Astrocyte (in vitro differentiated cells and primary cell): ENCODE measurements around the gene ZFR.

Experiments
- EZH2 ChIP-seq: IDR thresholded peaks from 2 replicates; pipeline ENCODE4 v1.6.1; 2012; ENCODE audit warnings: mild to moderate bottlenecking, low read length, inconsistent platforms; ENCODE audit not compliant: insufficient read depth
- TF ChIP-seq, protein P1 (sequence below): IDR thresholded peaks from 2 replicates; pipeline ENCODE4 v1.5.1; 2011; ENCODE audit warnings: low read depth, mild to moderate bottlenecking, inconsistent platforms, low read length, moderate library complexity; ENCODE audit not compliant: insufficient read depth

DNA sequence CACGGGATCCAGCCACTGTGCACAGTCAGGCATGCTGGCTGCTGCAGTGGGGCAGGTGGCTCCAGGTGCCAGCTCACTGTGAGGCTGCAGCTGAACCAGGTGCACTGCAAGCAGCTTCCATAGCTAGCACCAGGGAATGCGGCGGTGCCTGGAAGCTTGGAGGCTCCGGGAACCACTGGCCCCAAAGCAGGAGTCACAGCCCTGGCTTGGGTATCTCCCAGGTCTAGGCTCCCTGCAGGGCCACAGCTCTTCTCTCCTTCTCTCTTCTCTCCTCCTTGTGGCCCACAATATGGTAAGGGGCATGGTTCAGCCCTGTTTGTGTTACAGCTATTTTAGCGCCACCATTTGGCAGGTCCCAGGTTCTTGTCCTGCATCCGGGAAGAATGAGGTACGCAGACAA is 125.1 kb downstream of the ZFR start:
- TF ChIP-seq, protein P1, sequence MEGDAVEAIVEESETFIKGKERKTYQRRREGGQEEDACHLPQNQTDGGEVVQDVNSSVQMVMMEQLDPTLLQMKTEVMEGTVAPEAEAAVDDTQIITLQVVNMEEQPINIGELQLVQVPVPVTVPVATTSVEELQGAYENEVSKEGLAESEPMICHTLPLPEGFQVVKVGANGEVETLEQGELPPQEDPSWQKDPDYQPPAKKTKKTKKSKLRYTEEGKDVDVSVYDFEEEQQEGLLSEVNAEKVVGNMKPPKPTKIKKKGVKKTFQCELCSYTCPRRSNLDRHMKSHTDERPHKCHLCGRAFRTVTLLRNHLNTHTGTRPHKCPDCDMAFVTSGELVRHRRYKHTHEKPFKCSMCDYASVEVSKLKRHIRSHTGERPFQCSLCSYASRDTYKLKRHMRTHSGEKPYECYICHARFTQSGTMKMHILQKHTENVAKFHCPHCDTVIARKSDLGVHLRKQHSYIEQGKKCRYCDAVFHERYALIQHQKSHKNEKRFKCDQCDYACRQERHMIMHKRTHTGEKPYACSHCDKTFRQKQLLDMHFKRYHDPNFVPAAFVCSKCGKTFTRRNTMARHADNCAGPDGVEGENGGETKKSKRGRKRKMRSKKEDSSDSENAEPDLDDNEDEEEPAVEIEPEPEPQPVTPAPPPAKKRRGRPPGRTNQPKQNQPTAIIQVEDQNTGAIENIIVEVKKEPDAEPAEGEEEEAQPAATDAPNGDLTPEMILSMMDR: no peak
- TF ChIP-seq EZH2: no peak
